Loucy (cell line): ENCODE data around the gene PGAP6.

ENCODE experiments used
- H2AFZ ChIP-seq: fragments of 200-600 bp; sonication (generic); 2 replicates; pipeline ENCODE4 v1.6.0; 2016; ENCODE audit warnings: antibody characterized with exemption, mild to moderate bottlenecking, low read length, moderate library complexity
- H3F3A ChIP-seq: fragments of 200-600 bp; 2 replicates; pipeline ENCODE4 v1.6.0; 2016; ENCODE audit warnings: antibody characterized with exemption, low read depth, mild to moderate bottlenecking
- H3K27me3 ChIP-seq: fragments of 200-600 bp; sonication (generic); 2 replicates; pipeline ENCODE4 v1.6.1; 2014; ENCODE audit warnings: low read length, mild to moderate bottlenecking; ENCODE audit not compliant: insufficient read depth, poor library complexity, severe bottlenecking
- H3K36me3 ChIP-seq: fragments of 200-600 bp; sonication (generic); 2 replicates; pipeline ENCODE4 v1.6.1; 2016; ENCODE audit warnings: low read length; ENCODE audit not compliant: insufficient read depth
- H3K4me1 ChIP-seq: fragments of 200-600 bp; sonication (generic); 2 replicates; pipeline ENCODE4 v1.5.1; 2014; ENCODE audit warnings: low read length, mild to moderate bottlenecking; ENCODE audit not compliant: insufficient read depth, poor library complexity, severe bottlenecking
- H3K4me2 ChIP-seq: fragments of 200-600 bp; sonication (generic); 2 replicates; pipeline ENCODE4 v1.6.0; 2014; ENCODE audit warnings: antibody characterized with exemption, low read length, low read depth, mild to moderate bottlenecking; ENCODE audit not compliant: poor library complexity, severe bottlenecking
- H3K4me3 ChIP-seq: fragments of 200-600 bp; sonication (generic); 2 replicates; pipeline ENCODE4 v1.5.1; 2014; ENCODE audit warnings: low read length, mild to moderate bottlenecking, mixed read lengths; ENCODE audit not compliant: poor library complexity, severe bottlenecking
- H3K79me2 ChIP-seq: fragments of 200-600 bp; sonication (generic); 2 replicates; pipeline ENCODE4 v1.6.1; 2014; ENCODE audit warnings: low read length; ENCODE audit not compliant: insufficient read depth
- H3K9ac ChIP-seq: fragments of 200-600 bp; sonication (generic); 2 replicates; pipeline ENCODE4 v1.6.0; 2014; ENCODE audit warnings: mild to moderate bottlenecking, low read depth, low read length, moderate library complexity; ENCODE audit not compliant: poor library complexity, severe bottlenecking
- H3K9me2 ChIP-seq: fragments of 200-600 bp; sonication (generic); replicated peaks from 2 replicates; pipeline ENCODE4 v1.6.1; 2016; ENCODE audit warnings: low read depth, low read length, mixed read lengths
- H3K9me3 ChIP-seq: fragments of 200-600 bp; sonication (generic); 2 replicates; pipeline ENCODE4 v1.6.1; 2014; ENCODE audit warnings: mild to moderate bottlenecking, antibody characterized with exemption, low read length, low read depth; ENCODE audit not compliant: insufficient read depth
- H4K20me1 ChIP-seq: fragments of 200-600 bp; sonication (generic); 2 replicates; pipeline ENCODE4 v1.6.0; 2014; ENCODE audit warnings: antibody characterized with exemption, low read length, mild to moderate bottlenecking; ENCODE audit not compliant: insufficient read depth, poor library complexity, severe bottlenecking
- CTCF ChIP-seq: fragments of 200-600 bp; sonication (generic); conservative IDR thresholded peaks from 2 replicates; pipeline ENCODE4 v1.5.1; 2014; ENCODE audit warnings: mild to moderate bottlenecking, antibody characterized with exemption, low read length
- EZH2phosphoT487 ChIP-seq: fragments of 200-600 bp; IDR thresholded peaks from 2 replicates; pipeline ENCODE4 v1.6.1; 2018; ENCODE audit warnings: antibody characterized with exemption, mild to moderate bottlenecking, moderate library complexity, borderline replicate concordance

PGAP6 gene

GRCh38 chr16:374616-374926 lies 7.2 kb downstream of the PGAP6 start:
- H3K36me3 ChIP-seq: no peaks in the 10 kb centered on the region
- H3K4me1 ChIP-seq: peaks cover under 1% of the 10 kb centered on the region

GRCh38 chr16:373848-374615 lies 7.7 kb downstream of the PGAP6 start:
- Histone ChIP-seq H3K9me2 (no peaks in the 10 kb centered on the region), H3K4me2 (no peak overlapping the region), H4K20me1 (no peaks in the 10 kb centered on the region), H3K27me3 (no peaks in the 10 kb centered on the region), H3K4me3 (no peak overlapping the region), H3F3A (no peaks in the 10 kb centered on the region), H3K4me1 (no peaks in the 10 kb centered on the region), H2AFZ (no peak overlapping the region), H3K36me3 (no peaks in the 10 kb centered on the region), H3K9ac (no peak overlapping the region), H3K79me2 (peaks cover 6% of the 10 kb centered on the region; the same call in 1 of the 2 replicates), H3K9me3 (no peaks in the 10 kb centered on the region)
- no peak for TF ChIP-seq CTCF
- no peak for TF ChIP-seq EZH2phosphoT487

More at GRCh38 chr16:374616-374926, 7.2 kb downstream of the PGAP6 start:
- no peaks in the 10 kb centered on the region for H4K20me1 ChIP-seq
- H3K9ac ChIP-seq: no peak overlapping the region
- no peak overlapping the region for H2AFZ ChIP-seq
- H3K27me3 ChIP-seq: no peaks in the 10 kb centered on the region
- H3K9me2 ChIP-seq: no peaks in the 10 kb centered on the region
- H3K4me3 ChIP-seq: no peak overlapping the region
- TF ChIP-seq CTCF (no peak), EZH2phosphoT487 (no peak)
- peaks cover 10% of the 10 kb centered on the region; the same call in 1 of the 2 replicates for H3K79me2 ChIP-seq
- no peaks in the 10 kb centered on the region for H3F3A ChIP-seq
- H3K9me3 ChIP-seq: no peaks in the 10 kb centered on the region
- H3K4me2 ChIP-seq: no peak overlapping the region

GRCh38 chr16:373020-373598 lies 8.7 kb downstream of the PGAP6 start:
- Histone ChIP-seq H3K4me3 (no peak overlapping the region), H3K4me1 (no peaks in the 10 kb centered on the region), H3K36me3 (no peaks in the 10 kb centered on the region), H3K79me2 (peaks cover 6% of the 10 kb centered on the region; the same call in 1 of the 2 replicates), H3F3A (no peaks in the 10 kb centered on the region), H3K9ac (no peak overlapping the region), H3K4me2 (no peak overlapping the region), H3K9me2 (no peaks in the 10 kb centered on the region), H3K9me3 (no peaks in the 10 kb centered on the region), H2AFZ (no peak overlapping the region), H3K27me3 (no peaks in the 10 kb centered on the region), H4K20me1 (no peaks in the 10 kb centered on the region)
- no peak for TF ChIP-seq CTCF
- TF ChIP-seq EZH2phosphoT487: no peak
